ENCODE data around the gene TSPAN5. TPM values are rescaled to one million over a fixed set of nuclear protein-coding genes. Genes with fewer than 3 reads are reported as not detected.

Gene TSPAN5
- total RNA-seq, 1 donor from 2014 or later: 14.7 TPM

DNA sequence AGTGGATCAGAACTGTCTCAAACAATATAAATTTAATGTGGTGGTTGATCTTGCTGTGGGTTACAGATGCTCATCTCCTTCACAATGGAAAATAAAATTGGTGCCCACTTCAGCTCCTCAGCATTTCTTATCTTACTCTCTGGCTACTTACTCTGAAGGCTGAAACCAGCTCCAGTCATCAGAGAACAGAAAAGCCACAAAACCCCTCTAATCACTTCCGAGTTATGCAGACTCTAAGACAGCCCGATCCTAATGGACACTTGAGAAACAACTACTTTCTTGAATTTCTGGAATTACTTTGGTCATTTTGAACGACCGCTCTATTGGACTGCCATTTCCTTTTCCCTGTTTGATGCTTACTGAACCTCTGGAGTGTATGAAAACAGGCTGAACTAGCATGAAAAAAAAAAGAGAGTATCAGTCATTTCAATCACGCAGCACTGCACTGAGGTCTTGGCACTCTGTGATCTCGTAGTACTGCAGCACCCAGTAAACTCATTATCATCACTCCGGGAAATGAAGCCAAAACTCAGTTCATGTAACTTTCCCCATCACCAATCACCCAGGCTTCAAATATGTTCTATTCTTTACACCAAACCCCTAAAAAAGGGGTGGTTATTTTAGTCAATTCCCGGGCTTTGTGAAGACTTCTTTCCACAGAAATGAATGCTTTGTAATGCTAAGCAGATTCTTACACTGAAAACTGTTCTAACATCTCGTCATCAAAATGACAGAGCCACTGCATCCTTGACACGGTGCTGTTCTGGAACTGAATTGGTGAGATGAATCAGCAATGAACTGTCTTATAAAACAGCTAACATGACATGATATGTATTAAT is 54.5 kb downstream of the TSPAN5 start:
- peaks cover 21% of the 10 kb centered on the region for H3K9me3 Mint-ChIP-seq
- no peak for DNase-seq (ENCODE audit: low spot score in 2 of 2, unreplicated experiment in 2 of 2)
- TF ChIP-seq, protein P1, sequence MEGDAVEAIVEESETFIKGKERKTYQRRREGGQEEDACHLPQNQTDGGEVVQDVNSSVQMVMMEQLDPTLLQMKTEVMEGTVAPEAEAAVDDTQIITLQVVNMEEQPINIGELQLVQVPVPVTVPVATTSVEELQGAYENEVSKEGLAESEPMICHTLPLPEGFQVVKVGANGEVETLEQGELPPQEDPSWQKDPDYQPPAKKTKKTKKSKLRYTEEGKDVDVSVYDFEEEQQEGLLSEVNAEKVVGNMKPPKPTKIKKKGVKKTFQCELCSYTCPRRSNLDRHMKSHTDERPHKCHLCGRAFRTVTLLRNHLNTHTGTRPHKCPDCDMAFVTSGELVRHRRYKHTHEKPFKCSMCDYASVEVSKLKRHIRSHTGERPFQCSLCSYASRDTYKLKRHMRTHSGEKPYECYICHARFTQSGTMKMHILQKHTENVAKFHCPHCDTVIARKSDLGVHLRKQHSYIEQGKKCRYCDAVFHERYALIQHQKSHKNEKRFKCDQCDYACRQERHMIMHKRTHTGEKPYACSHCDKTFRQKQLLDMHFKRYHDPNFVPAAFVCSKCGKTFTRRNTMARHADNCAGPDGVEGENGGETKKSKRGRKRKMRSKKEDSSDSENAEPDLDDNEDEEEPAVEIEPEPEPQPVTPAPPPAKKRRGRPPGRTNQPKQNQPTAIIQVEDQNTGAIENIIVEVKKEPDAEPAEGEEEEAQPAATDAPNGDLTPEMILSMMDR (IDR thresholded peaks at IDR 0.05; ENCODE audit: unreplicated experiment): no peak
- peaks cover 5% of the 10 kb centered on the region for H3K36me3 Mint-ChIP-seq
- peaks cover 10% of the 10 kb centered on the region for H3K4me1 Mint-ChIP-seq
- no peak overlapping the region for H3K27ac Mint-ChIP-seq
- no peak overlapping the region for H3K4me3 Mint-ChIP-seq
- H3K27me3 Mint-ChIP-seq (ENCODE audit: low read depth): no peaks in the 10 kb centered on the region

DNA sequence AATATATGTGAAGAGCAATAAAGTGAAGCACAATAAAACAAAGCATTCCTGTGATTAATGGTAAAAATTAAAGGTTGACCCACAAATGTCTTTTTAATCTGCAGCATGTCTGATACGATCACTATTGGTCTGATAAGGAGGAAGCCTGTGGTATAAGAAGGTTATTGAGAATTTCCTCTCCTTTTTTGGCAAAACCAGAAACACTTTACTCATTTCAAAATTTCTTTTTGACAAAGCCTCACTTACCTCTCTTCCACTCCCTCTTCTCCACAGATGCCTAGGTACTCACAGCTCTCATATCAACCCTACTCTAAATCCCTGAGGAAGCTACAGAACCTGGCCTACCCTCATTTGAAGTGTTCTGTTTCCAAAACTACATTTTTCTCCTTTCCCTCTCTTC is 56.1 kb downstream of the TSPAN5 start:
- DNase-seq (ENCODE audit: low spot score in 2 of 2, unreplicated experiment in 2 of 2): no peak
- Mint-ChIP-seq H3K4me3 (no peak overlapping the region), H3K27me3 (ENCODE audit: low read depth) (no peaks in the 10 kb centered on the region), H3K4me1 (peaks cover 10% of the 10 kb centered on the region), H3K9me3 (peaks cover 21% of the 10 kb centered on the region), H3K27ac (no peak overlapping the region), H3K36me3 (peaks cover 5% of the 10 kb centered on the region)
- TF ChIP-seq, protein P1 (IDR thresholded peaks at IDR 0.05; ENCODE audit: unreplicated experiment): no peak

DNA sequence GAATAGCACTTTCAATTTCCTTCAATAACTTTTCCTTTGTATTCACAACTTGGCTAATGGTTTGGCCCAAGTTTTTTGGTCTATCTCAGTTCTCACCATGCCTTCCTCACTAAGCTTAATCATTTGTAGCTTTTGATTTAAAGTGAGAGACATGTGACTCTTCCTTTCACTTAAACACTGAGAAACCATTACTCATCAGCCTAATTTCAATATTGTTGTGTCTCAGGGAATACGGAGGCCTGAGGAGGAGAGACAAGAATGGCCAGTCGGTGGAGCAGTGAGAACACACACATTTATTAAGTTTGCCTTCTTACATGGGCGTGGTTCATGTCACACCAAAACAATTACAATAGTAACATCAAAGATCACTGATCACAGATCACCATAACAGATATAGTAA is 56.7 kb downstream of the TSPAN5 start:
- TF ChIP-seq, protein P1 (IDR thresholded peaks at IDR 0.05; ENCODE audit: unreplicated experiment): no peak
- H3K27me3 Mint-ChIP-seq (ENCODE audit: low read depth): no peaks in the 10 kb centered on the region
- peaks cover 21% of the 10 kb centered on the region for H3K9me3 Mint-ChIP-seq
- no peak overlapping the region for H3K27ac Mint-ChIP-seq
- H3K4me1 Mint-ChIP-seq: peaks cover 10% of the 10 kb centered on the region
- DNase-seq (ENCODE audit: low spot score in 2 of 2, unreplicated experiment in 2 of 2): no peak
- H3K36me3 Mint-ChIP-seq: peaks cover 5% of the 10 kb centered on the region
- H3K4me3 Mint-ChIP-seq: no peak overlapping the region

DNA sequence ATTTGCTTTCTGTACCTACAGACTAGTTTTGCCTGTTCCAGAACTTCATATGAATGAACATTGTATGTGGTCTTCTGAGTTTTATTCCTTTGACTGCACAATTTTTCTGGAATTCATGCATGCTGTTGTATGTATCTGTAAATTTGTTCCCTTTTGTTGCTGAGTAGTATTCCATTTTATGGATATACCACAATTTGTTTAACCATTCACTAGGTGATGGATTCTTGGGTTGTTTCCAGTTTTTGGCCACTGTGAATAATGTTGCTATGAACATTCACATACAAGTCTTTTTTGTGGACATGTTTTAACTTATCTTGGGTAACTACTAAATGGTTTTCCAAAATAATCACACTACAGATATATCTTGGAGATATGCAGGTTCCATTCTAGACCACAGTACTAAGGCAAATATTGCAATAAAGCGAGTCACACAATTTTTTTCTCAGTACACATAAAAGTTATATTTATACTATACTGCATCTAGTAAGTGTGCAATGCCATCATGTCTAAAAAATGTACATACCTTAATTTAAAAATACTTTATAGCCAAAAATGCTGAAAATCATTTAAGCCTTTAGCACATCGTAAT is 58.7 kb downstream of the TSPAN5 start:
- peaks cover 21% of the 10 kb centered on the region for H3K9me3 Mint-ChIP-seq
- TF ChIP-seq, protein P1 (IDR thresholded peaks at IDR 0.05; ENCODE audit: unreplicated experiment): no peak
- no peak overlapping the region for H3K27ac Mint-ChIP-seq
- H3K36me3 Mint-ChIP-seq: peaks cover 5% of the 10 kb centered on the region
- H3K4me1 Mint-ChIP-seq: peaks cover 8% of the 10 kb centered on the region
- DNase-seq (ENCODE audit: low spot score in 2 of 2, unreplicated experiment in 2 of 2): no peak
- H3K27me3 Mint-ChIP-seq (ENCODE audit: low read depth): no peaks in the 10 kb centered on the region
- no peak overlapping the region for H3K4me3 Mint-ChIP-seq

DNA sequence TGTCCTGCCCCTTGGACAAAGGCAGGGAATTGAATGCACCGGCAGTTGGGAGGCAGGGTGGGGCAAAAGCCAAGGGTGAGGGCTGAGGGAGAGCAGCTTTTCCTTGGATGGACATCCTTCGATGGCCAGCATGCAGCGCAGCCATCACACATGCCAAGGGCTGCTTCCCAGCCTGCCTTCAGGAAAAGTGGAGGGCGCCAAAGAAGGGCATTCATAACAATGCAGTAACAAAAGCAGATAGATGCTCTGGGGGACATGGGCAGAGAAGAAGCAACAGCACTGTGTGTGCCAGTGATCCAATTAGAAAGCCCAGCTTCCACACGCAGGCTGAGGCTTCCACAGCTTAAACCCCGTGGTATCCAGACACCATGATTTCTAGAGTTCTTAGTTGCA is 71.5 kb downstream of the TSPAN5 start:
- DNase-seq (ENCODE audit: low spot score in 2 of 2, unreplicated experiment in 2 of 2): no peak
- Mint-ChIP-seq H3K9me3 (no peaks in the 10 kb centered on the region), H3K27me3 (ENCODE audit: low read depth) (no peaks in the 10 kb centered on the region), H3K4me3 (no peak overlapping the region), H3K27ac (no peak overlapping the region), H3K4me1 (peaks cover 7% of the 10 kb centered on the region), H3K36me3 (no peaks in the 10 kb centered on the region)
- TF ChIP-seq, protein P1 (IDR thresholded peaks at IDR 0.05; ENCODE audit: unreplicated experiment): no peak

Measured in mesothelial cell of epicardium (in vitro differentiated cells).